GM21423 (cell line): ENCODE results near the gene ELFN1.

ENCODE experiments used
- ATAC-seq: cut with Tn5 transposase; IDR thresholded peaks from one replicate; pipeline ENCODE4 v1.9.1; 2021; ENCODE audit warnings: mild to moderate bottlenecking, moderate library complexity; ENCODE audit not compliant: unreplicated experiment

Gene ELFN1

DNA sequence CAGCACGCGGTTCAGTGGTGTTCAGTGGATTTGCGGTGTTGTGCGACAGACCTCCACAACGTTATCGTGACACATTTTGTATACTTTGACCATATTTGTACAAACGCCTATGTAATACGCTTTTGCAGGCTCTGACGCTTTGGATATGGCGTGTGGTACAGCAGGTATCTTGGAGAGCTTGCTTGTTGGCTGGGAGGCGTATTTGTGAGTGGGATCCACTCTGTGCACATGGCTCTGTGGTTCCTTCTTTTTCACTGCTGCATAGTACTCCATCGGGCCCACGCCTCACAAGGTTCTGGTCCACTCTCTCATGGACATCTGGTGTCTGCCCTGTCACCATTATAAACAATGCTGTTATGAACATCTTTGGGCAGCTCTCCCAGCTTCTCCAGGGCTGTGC lies 53.2 kb downstream of the ELFN1 start:
- no peak for ATAC-seq

DNA sequence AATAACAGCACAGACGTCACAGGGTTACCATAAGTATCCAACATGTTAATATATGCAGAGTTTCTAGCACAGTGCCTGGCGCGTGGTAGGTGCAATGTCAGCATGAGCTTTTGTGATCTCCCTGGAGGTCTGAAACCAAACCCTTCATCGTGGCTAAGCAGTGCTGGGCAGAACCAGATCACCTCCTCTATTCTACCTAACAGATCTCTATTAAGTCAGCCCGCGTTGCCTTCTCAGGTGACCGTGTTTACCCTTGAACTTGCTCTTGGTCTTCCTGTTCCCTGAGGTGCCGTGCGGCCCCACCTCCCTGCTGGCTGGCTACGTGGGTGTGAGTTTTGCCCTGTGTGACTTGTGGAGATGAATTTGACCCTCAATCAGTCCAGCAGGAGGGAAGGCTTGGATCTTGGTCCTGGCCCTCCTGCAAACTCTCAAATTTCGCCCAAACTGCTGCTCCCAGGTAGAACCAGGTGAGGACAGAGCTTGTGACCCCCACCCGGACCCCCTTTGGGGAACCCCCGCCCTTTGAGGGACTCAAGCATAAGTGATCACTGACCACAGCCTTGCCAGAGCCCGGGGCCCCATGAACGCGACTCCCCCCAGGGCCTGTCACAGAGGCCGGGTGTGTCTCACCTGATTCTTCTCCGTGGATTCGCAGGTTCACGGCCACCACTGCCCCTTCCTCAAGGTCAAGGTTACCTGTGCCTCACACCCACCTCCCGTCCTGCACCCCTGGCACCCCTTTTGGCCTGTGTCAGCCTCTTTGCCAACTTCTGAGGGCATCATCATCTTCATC lies 54.2 kb downstream of the ELFN1 start:
- ATAC-seq: no peak

DNA sequence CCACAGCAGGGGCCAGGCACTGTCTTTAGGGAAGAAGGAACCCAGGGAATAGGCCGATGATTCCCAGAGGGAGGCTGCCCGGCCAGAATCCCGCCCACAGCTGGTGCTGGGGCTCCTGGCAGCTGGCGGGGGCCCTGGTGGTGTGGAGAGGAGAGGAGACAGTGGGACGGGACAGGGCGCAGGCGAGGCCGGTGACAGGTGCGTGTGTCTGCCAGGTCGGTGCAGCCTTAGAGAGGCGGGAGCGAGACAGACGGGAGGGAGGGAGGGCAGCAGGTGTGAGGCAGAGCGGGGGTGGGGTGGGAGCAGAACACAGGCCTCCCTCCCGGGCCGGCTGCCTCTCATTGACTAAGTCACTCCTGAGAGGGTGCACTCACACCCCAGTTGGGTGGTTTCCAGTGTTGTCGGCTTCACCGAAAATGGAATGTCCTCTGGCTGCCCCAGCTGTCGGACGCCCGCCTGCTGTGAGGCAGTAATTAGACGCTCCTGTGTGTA lies 55.2 kb downstream of the ELFN1 start:
- no peak for ATAC-seq

DNA sequence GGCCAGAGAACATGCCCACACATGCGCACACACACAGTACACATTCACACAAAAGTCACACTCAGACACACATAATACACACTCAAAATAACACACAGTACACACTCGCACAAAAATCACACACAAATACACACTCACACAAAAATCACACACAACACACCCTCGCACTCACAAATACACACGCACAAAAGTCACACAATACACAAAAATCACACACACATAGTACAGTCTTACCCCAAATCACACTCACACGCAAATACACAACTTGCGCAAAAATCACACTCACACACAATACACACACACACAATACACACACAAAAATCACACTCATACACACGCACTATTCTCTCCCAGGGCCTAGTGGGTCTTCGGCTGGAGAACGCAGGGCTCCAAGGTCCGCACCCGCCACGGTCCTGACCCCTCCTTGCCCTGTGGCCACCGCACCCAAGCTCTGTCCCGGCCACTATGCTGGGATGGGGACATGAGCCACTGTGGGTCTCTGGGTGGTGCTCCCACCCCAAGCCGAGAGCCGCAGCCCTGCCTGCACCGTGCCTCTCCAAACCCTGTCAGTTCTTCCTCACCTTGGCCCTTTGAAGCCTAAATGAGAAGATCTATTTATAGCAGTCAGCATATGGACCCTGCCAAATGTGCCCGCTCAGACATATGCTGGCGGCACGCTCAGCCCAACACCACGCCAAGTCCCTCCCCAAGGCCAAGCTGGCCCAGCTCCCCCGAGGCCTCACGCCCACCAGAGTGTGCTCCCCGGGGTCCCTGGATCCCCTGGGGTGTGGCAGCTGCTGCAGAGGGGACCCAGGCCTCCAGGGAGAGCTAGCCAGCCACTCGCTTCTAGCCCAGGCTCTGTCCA lies 55.9 kb downstream of the ELFN1 start:
- ATAC-seq: no peak

DNA sequence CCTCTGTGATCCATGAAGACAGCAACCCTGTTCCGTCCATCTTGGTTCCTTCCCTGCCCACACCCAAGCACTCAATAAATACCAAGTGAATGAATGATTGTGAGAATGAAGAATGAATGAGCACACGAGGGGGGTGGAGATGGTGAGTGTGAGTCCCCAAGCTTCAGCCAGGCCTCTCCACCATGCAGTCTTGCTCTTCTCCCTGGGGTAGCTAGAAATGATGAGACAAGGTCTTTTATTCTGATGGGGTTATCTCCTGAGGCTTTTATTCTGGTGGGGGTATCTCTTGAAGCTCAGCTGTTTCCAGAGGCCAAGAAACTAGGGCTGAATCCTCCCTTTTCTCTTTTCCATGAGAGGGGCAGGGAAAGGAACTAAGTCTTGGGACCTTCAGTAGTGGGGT lies 57.0 kb downstream of the ELFN1 start:
- ATAC-seq: no peak

DNA sequence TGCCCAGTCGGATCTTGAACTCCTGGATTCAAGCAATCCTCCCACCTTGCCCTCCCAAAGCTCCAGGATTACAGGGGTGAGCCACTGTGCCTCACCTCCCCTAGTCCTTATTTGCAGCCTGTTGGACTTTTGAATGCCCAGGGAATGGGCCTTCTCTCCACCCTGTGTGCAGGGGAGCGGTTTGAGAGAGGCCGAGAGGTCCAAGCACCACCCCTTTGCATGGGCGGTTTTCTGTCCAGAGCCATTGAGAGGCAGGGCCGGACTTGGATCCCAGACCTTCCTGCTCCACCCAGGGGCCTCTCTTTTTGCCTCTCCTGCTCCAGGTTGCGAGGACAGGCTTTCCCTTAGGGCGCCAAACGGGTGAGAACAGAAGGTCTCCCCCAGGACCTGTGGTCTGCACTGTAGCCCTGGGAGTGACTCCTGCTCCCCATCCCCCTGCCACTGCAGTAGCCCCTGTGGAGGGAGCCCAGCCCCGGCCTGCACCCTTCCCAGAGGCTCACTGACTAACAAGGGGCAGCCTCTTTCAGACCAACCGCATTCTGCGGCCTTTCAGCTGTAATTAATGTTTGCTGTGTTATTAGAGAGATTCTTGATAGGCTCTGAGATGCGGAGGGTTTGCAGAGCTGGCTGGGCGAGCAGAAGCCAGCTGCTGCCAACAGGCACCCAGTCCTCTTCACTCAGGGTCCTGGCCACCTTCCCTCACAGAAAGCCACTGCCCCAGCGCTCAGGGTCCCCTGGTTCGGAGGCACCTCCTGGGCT lies 57.9 kb downstream of the ELFN1 start:
- no peak for ATAC-seq

DNA sequence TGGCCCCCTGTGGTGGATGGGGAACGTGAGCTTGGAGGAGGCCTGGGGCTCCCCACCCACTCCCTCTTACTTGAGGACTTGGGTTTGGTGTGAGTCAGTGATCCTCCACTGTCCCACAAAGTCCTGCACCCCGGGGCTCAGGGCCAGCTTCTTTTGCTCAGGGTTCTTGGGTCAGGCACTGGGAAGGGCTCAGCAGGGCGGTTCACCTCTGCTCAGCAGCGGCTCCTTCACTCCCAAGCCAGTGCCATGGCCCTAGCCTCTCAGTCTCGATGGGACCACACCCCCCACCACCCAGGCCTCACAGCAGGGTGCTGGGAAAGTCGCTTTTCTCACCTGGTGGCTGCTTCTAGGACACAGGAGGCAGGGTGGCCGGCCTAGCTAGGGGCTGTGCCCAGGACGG lies 59.1 kb downstream of the ELFN1 start:
- ATAC-seq: no peak

DNA sequence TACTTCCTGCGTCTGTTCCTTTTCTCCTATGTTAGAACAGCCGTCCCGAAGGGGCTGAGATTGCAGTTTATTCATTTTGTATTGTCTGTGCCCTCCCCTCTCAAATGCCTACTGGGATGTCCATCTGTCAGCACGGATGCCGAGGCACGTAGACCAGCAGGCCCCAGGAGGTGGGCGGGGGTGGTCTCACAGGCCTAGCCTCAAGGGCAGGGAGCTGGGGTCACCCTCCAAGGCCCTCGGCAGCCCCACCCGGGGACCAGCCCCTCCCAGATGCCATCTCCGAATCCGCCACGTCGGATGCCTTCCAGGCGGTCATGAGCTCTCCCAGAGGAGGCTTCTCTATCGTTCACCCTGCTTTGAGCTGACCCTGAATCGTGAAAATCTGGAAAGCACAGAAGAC lies 59.7 kb downstream of the ELFN1 start:
- ATAC-seq: no peak

DNA sequence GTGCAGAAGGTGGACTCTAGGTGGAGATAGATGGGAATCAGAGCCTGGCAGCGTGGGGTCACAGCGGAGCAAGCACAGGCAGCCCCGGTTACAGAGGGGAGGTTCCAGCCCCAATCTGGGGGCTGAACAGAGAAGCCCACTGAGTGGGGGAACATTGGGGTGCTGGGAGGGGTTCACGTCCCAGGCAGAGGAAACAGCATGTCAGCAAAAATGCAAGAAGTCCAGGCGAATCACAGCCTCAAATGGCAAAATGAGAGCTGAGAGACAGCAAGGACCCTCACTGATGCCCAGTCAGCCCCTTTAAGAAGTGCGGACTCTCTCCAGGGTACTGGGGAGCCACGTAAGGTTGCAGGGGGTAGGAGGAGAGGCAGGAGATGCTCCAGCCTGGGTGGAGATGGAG lies 62.0 kb downstream of the ELFN1 start:
- no peak for ATAC-seq

DNA sequence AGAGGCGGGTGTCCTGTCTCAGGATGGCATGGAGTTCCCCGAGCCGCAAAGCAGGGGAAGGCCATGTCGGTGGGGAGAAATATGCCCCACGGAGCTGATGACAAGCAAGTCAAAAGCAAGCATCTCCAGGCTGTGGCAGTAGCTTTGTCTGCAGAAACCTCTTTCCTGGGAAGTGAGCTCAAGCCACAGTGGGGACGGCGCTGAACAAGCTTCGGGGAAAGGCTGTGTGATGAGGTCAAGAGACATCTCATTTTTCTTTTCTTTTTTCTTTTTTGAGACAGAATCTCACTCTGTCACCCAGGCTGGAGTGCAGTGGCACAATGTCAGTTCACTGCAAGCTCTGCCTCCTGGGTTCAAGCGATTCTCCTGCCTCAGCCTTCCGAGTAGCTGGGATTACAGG lies 62.6 kb downstream of the ELFN1 start:
- ATAC-seq: no peak

DNA sequence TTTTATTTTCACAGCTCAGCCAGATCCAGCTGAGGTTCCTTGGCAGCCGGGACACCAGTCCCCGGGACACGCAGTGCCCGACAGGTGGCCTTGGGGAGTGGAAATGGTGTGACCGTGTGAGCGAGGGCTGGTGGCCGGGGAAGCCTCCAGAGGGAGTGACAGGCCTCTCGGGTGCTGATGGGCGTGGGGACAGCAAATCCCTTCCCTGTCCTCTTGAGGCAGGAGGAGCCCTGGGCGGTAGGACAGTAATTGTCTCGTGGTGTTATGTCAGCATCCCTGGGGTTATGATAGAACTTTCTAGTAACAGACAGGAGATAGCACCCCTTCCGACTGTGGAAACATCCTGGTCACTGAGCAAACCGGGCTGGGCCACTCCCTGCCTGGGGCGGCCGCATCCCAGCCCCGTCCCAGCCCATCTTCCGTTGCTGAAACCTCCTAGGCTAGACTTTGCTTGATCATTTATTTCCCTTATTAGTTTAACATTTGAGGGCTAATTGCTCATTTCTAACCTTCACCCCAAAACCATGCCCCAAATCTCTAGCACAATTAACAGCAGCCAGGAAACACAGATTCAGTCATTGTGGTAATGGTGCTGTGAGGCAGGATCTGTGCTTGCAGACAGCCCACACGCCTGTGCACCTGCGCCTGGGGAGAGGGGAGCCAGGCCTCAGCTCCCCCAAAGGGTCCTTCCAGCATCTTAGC lies 63.3 kb downstream of the ELFN1 start:
- no peak for ATAC-seq

DNA sequence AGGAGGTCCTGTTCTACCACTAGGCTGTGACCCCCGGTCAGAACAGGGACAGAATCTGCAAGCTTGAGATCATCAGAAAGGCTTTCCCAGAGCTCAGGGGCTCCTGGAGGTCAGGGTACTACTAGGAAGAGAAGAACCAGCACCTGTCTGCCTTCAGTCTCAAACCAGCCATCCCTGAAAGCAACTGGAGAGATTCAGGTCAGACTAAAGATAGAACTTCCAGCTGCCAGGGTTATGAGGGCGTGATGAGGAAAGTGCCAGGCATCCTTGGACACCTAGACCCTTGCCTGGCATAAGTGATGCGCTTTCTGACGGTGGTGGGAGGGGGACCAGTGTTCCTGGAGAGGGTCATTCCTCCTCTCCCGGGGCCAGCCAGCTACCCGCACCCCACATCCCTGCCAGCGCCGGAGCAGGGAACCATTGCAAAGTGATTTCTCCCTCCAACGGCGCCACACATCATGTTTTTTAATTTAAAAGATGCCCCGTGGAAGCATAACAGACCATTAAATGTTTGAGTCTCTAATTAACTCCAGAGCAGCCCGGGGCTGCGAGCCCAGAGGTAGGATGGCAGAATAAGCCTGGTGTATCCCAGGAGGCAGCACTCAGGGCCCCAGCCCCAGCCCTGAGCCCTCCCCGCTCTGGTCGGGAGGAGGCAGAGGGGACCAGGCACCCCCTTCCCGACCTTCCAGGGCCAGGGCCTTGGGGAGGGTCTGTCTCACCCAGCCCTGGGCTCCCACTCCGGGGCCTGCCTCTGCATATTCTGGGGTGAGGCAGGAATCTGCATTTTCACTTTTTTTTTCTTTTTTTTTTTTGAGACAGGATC lies 64.0 kb downstream of the ELFN1 start:
- ATAC-seq: no peak

DNA sequence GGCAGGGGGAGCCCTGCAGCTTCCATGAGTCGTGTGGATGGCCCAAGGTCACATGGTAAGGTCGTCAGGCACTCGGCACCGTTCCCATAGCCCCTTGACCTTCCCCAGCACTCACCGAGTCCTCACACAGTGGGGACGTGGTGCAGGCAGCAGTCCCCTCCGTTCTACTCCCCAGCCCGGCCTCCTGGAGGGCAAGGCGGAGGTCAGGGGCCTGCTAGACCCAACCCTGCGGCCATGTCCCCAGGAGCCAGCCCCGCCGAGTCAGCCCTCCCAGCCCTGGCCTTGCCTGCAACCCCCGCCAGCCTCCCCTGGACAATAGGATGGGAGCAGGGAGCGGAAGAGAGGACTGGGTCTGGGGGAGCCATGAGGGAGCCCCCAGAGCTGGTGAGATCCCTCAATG lies 65.2 kb downstream of the ELFN1 start:
- no peak for ATAC-seq

DNA sequence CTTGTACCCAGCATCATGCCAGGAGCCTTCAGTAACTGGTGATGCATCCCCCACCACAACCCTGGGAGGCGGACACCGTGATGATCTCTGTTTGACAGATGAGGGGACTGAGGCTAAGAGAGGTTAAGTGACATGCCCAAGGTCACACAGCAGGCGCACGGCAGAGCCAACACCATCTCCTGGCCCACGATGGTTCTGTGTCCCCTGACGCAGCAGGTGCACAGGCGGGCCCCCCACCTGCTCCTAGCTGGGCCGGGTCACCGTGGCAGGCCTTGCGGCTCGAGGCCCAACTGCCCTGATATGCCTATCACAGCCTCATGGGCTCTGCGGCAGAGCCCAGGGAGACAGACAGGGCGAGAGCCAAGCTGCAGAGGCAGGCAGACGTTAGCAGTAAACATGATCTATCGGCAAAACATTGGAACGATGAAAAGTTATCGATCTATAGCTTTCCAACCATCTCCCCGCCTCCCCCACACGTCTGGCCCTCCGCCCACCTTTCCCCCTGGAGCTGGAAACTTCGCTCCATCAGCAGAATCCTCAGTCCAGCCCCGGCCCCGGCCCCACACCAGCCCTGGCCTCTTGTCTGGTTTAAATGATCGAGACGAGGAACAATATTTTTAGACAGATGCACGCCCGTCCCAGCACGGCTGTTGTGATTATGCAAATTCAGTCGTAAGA lies 65.9 kb downstream of the ELFN1 start:
- ATAC-seq: no peak

DNA sequence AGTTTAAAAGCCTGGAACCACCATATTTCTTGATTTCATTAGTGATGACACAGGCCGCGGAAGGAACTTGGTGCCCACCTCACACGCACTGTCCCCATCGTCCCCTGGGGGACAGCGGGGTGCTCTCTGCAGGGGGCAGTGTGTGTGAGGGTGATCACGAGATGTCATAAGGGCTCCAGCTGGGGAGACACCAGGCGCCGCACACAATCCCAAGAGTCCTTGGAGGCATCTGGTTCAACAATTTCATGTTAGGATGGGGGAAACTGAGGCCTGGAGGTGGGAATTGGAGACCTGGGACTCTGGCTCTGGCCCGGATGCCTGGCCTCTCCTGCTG lies 66.4 kb downstream of the ELFN1 start:
- no peak for ATAC-seq

DNA sequence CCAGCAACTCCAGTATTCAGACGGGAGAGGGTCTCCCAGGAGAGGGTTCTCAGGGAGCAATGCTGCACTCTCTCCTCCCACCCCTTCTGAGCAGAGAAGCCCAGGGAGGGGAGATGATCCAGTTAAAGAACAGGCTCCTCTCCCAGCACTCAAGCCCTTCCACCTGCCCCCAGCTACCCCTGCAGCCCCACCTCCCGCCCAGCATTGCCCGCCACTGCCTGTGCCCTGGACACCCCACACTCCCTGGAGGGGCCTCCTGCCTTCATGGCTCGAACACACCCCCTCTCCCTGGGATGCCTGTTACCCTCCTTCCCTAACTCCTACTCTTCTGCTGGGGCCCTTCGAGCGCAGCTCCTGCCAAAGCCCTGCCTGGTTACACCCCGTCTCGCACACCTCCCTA lies 66.8 kb downstream of the ELFN1 start:
- no peak for ATAC-seq

DNA sequence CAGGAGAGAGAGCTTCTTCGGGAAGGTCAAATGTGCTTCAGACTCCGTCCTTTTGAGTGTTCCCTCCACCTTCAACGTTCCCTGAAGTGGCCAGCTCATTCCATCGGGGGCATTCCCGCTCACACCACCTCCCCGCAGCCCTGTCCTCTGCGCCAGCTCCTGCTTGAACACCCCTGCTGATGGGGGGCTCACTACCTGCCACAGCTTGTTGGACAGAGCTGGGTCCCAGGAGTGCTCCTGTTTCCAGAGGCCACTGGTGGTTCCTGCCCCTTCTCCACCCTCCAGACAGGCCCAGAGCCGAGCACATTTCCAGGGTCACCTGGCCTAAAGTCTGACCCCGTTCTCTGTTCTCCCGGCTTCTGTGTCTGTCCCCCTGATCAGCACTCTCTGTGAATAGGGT lies 67.4 kb downstream of the ELFN1 start:
- ATAC-seq: no peak

DNA sequence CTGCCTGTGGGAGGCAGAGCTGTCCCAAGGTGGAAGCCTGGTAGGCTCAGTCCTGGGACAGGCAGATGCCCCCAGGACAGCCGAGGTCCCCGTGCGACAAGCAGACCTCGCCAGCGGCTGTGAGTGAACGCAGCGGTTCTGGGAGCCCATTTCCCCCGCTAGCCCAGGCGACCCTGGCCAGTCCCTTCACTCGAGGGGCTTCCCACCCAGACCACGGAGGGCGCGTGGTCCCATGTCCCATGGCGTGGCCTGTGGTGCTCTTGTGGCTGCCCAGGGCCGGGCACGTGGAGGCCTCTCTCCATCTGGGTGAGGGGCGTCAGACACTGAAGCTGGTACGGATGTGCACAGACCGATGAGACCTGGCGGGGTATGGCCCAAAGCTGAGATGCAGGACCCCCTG lies 67.9 kb downstream of the ELFN1 start:
- no peak for ATAC-seq

DNA sequence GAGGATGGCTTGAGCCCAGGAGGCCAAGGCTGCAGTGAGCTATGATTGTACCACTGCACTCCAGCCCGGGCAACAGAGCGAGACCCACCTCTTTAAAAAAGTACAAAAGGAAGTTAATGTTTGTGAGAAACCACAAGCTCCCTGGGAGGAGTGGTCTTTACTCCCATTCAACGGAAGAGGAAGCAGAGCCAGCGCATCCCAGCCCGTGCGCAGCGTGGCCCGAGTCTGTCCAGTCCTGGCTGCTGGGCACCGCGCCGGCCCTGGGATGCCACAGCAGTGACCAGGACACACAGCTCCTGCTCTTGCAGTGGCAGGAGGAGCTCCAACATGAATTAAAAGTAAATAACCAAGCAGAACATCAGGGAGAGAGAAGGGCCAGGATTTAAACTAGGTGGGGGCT lies 68.4 kb downstream of the ELFN1 start:
- no peak for ATAC-seq

DNA sequence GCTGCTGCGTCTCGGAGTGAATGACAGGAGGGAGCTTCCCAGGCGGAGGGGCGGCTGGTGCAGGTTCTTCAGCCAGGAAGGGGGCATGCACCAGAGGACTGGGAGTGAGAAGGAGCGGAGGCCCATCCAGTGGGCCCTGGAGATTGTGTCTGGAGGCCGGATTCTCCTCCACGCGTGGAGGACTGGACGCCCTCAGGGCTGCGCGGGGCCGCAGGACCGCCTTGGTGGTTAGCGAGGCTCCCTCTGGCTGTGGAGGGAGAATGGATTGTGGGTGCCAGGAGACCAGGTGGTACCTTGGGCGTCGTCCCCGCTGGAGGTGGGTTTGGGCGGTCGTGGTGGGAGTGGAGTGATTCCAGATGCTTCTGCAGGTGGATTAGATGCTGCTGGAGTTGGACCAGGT lies 68.9 kb downstream of the ELFN1 start:
- no peak for ATAC-seq
